Measurements from ENCODE around the gene ANXA6.

DNA sequence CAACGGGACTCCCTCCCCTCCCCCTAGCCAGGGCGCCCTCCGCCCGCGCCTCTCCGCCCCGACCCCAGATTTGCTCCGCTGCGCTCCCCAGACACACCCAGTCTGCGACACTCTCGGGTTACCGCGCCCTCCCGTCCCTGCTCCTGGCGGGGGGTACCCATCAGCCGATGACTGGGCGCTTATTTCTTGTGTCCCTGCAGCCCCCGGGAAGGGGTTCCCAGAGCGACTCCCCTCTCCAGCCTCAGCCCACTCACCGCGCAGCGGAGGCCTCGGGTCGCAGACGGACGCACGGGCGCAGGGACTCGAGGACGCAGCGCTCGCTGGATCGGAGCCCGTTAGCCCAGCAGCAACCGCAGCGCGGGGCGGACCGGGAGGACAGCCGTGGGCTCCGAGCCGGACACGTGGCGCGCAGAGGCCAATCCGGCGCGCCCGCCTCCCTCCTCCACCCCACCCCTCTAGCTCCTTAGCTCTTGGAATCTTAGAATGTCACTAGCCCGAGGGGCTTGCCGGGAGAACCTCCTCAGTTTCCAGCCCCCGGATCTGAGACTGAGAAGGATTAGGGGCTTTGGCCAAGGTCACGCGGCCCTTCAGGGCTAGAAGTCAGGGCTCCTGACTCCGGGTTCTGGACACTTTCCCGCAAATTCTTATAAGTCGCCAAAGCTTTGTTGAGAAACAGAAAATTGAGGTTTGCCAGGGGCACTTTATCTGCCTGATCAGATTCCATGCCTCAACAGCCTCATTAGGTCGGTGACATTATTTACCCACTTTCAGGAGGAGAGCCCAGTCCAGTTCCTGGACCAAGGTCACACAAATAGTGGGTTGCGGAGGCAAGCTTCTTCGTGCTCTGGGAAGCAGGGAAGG is at the start of gene ANXA6:
- TF ChIP-seq, protein P1, sequence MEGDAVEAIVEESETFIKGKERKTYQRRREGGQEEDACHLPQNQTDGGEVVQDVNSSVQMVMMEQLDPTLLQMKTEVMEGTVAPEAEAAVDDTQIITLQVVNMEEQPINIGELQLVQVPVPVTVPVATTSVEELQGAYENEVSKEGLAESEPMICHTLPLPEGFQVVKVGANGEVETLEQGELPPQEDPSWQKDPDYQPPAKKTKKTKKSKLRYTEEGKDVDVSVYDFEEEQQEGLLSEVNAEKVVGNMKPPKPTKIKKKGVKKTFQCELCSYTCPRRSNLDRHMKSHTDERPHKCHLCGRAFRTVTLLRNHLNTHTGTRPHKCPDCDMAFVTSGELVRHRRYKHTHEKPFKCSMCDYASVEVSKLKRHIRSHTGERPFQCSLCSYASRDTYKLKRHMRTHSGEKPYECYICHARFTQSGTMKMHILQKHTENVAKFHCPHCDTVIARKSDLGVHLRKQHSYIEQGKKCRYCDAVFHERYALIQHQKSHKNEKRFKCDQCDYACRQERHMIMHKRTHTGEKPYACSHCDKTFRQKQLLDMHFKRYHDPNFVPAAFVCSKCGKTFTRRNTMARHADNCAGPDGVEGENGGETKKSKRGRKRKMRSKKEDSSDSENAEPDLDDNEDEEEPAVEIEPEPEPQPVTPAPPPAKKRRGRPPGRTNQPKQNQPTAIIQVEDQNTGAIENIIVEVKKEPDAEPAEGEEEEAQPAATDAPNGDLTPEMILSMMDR (optimal IDR thresholded peaks at IDR 0.05 in 1 of 3, IDR thresholded peaks at IDR 0.05 in 1 of 3, conservative IDR thresholded peaks at IDR 0.05 in 1 of 3; ENCODE audit: extremely low read depth in 1 of 3, insufficient read depth in 2 of 3, low read length in 3 of 3) = no peak
- no peak for TF ChIP-seq EZH2 (IDR thresholded peaks at IDR 0.05; ENCODE audit: low read length)
